Measurements from ENCODE around the gene VPS9D1.

The VPS9D1 gene

GRCh38 chr16:89742948-89743347, 22.2 kb upstream of the VPS9D1 start:
- no peaks in the 10 kb centered on the region for H3K4me1 ChIP-seq (ENCODE audit: control insufficient read depth, insufficient read depth, low read length)
- H3K9me3 ChIP-seq (ENCODE audit: control insufficient read depth, insufficient read depth, low read length): no peaks in the 10 kb centered on the region
- H3K9ac ChIP-seq (ENCODE audit: low read depth, low read length): no peak overlapping the region
- H3K27me3 ChIP-seq (ENCODE audit: control insufficient read depth, insufficient read depth, low read length): no peaks in the 10 kb centered on the region
- H3K4me3 ChIP-seq (ENCODE audit: low read depth, low read length): no peak overlapping the region
- peaks cover 74% of the 10 kb centered on the region for H3K36me3 ChIP-seq (ENCODE audit: control insufficient read depth, insufficient read depth, low read length)

GRCh38 chr16:89741342-89742014, 20.8 kb upstream of the VPS9D1 start:
- Histone ChIP-seq H3K36me3 (ENCODE audit: control insufficient read depth, insufficient read depth, low read length) (peaks cover 74% of the 10 kb centered on the region), H3K4me1 (ENCODE audit: control insufficient read depth, insufficient read depth, low read length) (no peaks in the 10 kb centered on the region), H3K9ac (ENCODE audit: low read depth, low read length) (no peak overlapping the region), H3K27me3 (ENCODE audit: control insufficient read depth, insufficient read depth, low read length) (no peaks in the 10 kb centered on the region), H3K9me3 (ENCODE audit: control insufficient read depth, insufficient read depth, low read length) (no peaks in the 10 kb centered on the region), H3K4me3 (ENCODE audit: low read depth, low read length) (no peak overlapping the region)

- Histone ChIP-seq H3K4me1 (ENCODE audit: control insufficient read depth, insufficient read depth, low read length) (no peaks in the 10 kb centered on the region), H3K4me3 (ENCODE audit: low read depth, low read length) (no peak overlapping the region), H3K9me3 (ENCODE audit: control insufficient read depth, insufficient read depth, low read length) (no peaks in the 10 kb centered on the region), H3K27me3 (ENCODE audit: control insufficient read depth, insufficient read depth, low read length) (no peaks in the 10 kb centered on the region), H3K36me3 (ENCODE audit: control insufficient read depth, insufficient read depth, low read length) (peaks cover 65% of the 10 kb centered on the region), H3K9ac (ENCODE audit: low read depth, low read length) (no peak overlapping the region)
These were observed 18.7 kb upstream of the VPS9D1 start for GRCh38 chr16:89739383-89739782.

GRCh38 chr16:89738538-89739317, 18.0 kb upstream of the VPS9D1 start:
- Histone ChIP-seq H3K36me3 (ENCODE audit: control insufficient read depth, insufficient read depth, low read length) (peaks cover 63% of the 10 kb centered on the region), H3K9ac (ENCODE audit: low read depth, low read length) (no peak overlapping the region), H3K9me3 (ENCODE audit: control insufficient read depth, insufficient read depth, low read length) (no peaks in the 10 kb centered on the region), H3K4me3 (ENCODE audit: low read depth, low read length) (no peak overlapping the region), H3K4me1 (ENCODE audit: control insufficient read depth, insufficient read depth, low read length) (no peaks in the 10 kb centered on the region), H3K27me3 (ENCODE audit: control insufficient read depth, insufficient read depth, low read length) (no peaks in the 10 kb centered on the region)

- H3K36me3 ChIP-seq (ENCODE audit: control insufficient read depth, insufficient read depth, low read length): peaks cover 66% of the 10 kb centered on the region
- H3K27me3 ChIP-seq (ENCODE audit: control insufficient read depth, insufficient read depth, low read length): no peaks in the 10 kb centered on the region
- H3K9me3 ChIP-seq (ENCODE audit: control insufficient read depth, insufficient read depth, low read length): no peaks in the 10 kb centered on the region
- H3K4me1 ChIP-seq (ENCODE audit: control insufficient read depth, insufficient read depth, low read length): no peaks in the 10 kb centered on the region
- H3K9ac ChIP-seq (ENCODE audit: low read depth, low read length): no peak overlapping the region
- no peak overlapping the region for H3K4me3 ChIP-seq (ENCODE audit: low read depth, low read length)
These were observed 17.3 kb upstream of the VPS9D1 start for GRCh38 chr16:89738072-89738377.

- Histone ChIP-seq H3K9ac (ENCODE audit: low read depth, low read length) (no peak overlapping the region), H3K4me3 (ENCODE audit: low read depth, low read length) (no peak overlapping the region), H3K9me3 (ENCODE audit: control insufficient read depth, insufficient read depth, low read length) (no peaks in the 10 kb centered on the region), H3K36me3 (ENCODE audit: control insufficient read depth, insufficient read depth, low read length) (peaks cover 61% of the 10 kb centered on the region), H3K27me3 (ENCODE audit: control insufficient read depth, insufficient read depth, low read length) (no peaks in the 10 kb centered on the region), H3K4me1 (ENCODE audit: control insufficient read depth, insufficient read depth, low read length) (no peaks in the 10 kb centered on the region)
These were observed 16.8 kb upstream of the VPS9D1 start for GRCh38 chr16:89737341-89738071.

GRCh38 chr16:89736554-89736953, 15.9 kb upstream of the VPS9D1 start:
- Histone ChIP-seq H3K4me3 (ENCODE audit: low read depth, low read length) (no peak overlapping the region), H3K9me3 (ENCODE audit: control insufficient read depth, insufficient read depth, low read length) (no peaks in the 10 kb centered on the region), H3K4me1 (ENCODE audit: control insufficient read depth, insufficient read depth, low read length) (no peaks in the 10 kb centered on the region), H3K9ac (ENCODE audit: low read depth, low read length) (no peak overlapping the region), H3K27me3 (ENCODE audit: control insufficient read depth, insufficient read depth, low read length) (no peaks in the 10 kb centered on the region), H3K36me3 (ENCODE audit: control insufficient read depth, insufficient read depth, low read length) (peaks cover 56% of the 10 kb centered on the region)

- Histone ChIP-seq H3K9ac (ENCODE audit: low read depth, low read length) (no peak overlapping the region), H3K27me3 (ENCODE audit: control insufficient read depth, insufficient read depth, low read length) (no peaks in the 10 kb centered on the region), H3K36me3 (ENCODE audit: control insufficient read depth, insufficient read depth, low read length) (peaks cover 47% of the 10 kb centered on the region), H3K4me3 (ENCODE audit: low read depth, low read length) (no peak overlapping the region), H3K4me1 (ENCODE audit: control insufficient read depth, insufficient read depth, low read length) (peaks cover 2% of the 10 kb centered on the region), H3K9me3 (ENCODE audit: control insufficient read depth, insufficient read depth, low read length) (no peaks in the 10 kb centered on the region)
These were observed 13.1 kb upstream of the VPS9D1 start for GRCh38 chr16:89733792-89734191.

GRCh38 chr16:89733322-89733721, 12.6 kb upstream of the VPS9D1 start:
- H3K9me3 ChIP-seq (ENCODE audit: control insufficient read depth, insufficient read depth, low read length): no peaks in the 10 kb centered on the region
- peaks cover 2% of the 10 kb centered on the region for H3K4me1 ChIP-seq (ENCODE audit: control insufficient read depth, insufficient read depth, low read length)
- H3K36me3 ChIP-seq (ENCODE audit: control insufficient read depth, insufficient read depth, low read length): peaks cover 42% of the 10 kb centered on the region
- no peak overlapping the region for H3K4me3 ChIP-seq (ENCODE audit: low read depth, low read length)
- no peaks in the 10 kb centered on the region for H3K27me3 ChIP-seq (ENCODE audit: control insufficient read depth, insufficient read depth, low read length)
- no peak overlapping the region for H3K9ac ChIP-seq (ENCODE audit: low read depth, low read length)

- Histone ChIP-seq H3K27me3 (ENCODE audit: control insufficient read depth, insufficient read depth, low read length) (no peaks in the 10 kb centered on the region), H3K9me3 (ENCODE audit: control insufficient read depth, insufficient read depth, low read length) (no peaks in the 10 kb centered on the region), H3K4me1 (ENCODE audit: control insufficient read depth, insufficient read depth, low read length) (peaks cover 2% of the 10 kb centered on the region), H3K4me3 (ENCODE audit: low read depth, low read length) (no peak overlapping the region), H3K36me3 (ENCODE audit: control insufficient read depth, insufficient read depth, low read length) (peaks cover 38% of the 10 kb centered on the region), H3K9ac (ENCODE audit: low read depth, low read length) (no peak overlapping the region)
These were observed 12.2 kb upstream of the VPS9D1 start for GRCh38 chr16:89732918-89733242.

GRCh38 chr16:89732142-89732917, 11.6 kb upstream of the VPS9D1 start:
- Histone ChIP-seq H3K36me3 (ENCODE audit: control insufficient read depth, insufficient read depth, low read length) (peaks cover 40% of the 10 kb centered on the region), H3K4me3 (ENCODE audit: low read depth, low read length) (no peak overlapping the region), H3K27me3 (ENCODE audit: control insufficient read depth, insufficient read depth, low read length) (no peaks in the 10 kb centered on the region)

More at GRCh38 chr16:89732142-89732917, 11.6 kb upstream of the VPS9D1 start:
- H3K9me3 ChIP-seq (ENCODE audit: control insufficient read depth, insufficient read depth, low read length): no peaks in the 10 kb centered on the region
- H3K4me1 ChIP-seq (ENCODE audit: control insufficient read depth, insufficient read depth, low read length): peaks cover 2% of the 10 kb centered on the region
- no peak overlapping the region for H3K9ac ChIP-seq (ENCODE audit: low read depth, low read length)

Measured in iPS-15b (cell line).